Gastroesophageal sphincter (tissue), 3 donors: ENCODE measurements around the gene SLC36A2.

Experiments
- EP300 ChIP-seq: sonication (generic); formaldehyde crosslinking; IDR thresholded peaks from one replicate; pipeline ENCODE4 v1.6.1; 2017; ENCODE audit warnings: antibody characterized with exemption, mild to moderate bottlenecking
- POLR2A ChIP-seq, 2 donors: fragments of 450-650 bp; IDR thresholded peaks; one replicate each; pipeline ENCODE4 v1.6.1; 2017; ENCODE audit warnings: antibody characterized with exemption in 2 of 2, mild to moderate bottlenecking in 2 of 2, moderate library complexity in 1 of 2
- POLR2AphosphoS5 ChIP-seq: sonication (generic); formaldehyde crosslinking; IDR thresholded peaks from one replicate; pipeline ENCODE4 v1.6.1; 2017; ENCODE audit warnings: antibody characterized with exemption
- TF ChIP-seq, protein P1 (sequence below), 4 experiments: fragments of 200-600 bp in 2 of 4; fragments of 450-650 bp in 2 of 4; sonication (generic) in 1 of 4; IDR thresholded peaks; one replicate each; pipeline ENCODE4 v1.5.1; 2017 to 2019; ENCODE audit warnings: antibody characterized with exemption in 4 of 4, mild to moderate bottlenecking in 2 of 4, moderate library complexity in 2 of 4

DNA sequence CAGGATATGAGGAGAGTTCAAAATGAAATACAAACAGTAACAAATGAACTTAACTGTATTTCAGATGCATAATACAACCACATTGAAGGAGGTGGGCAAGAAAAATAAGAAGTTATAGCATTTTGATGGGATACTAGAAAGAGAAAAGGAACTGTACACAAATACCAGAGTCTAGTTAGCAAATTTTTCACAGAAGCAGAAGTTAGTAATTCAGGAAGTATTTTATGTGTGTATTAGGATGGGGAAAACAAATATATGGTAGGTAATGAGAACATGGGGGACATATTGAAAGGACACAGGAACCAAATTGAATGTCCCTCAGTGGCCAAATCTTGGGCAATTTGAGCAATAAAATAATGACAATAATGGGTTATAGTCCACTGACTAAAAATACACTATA lies 76.0 kb downstream of the SLC36A2 start:
- TF ChIP-seq POLR2AphosphoS5 (no peak), POLR2A (IDR thresholded peaks at IDR 0.05) (no peak), EP300 (no peak)
- TF ChIP-seq, protein P1, sequence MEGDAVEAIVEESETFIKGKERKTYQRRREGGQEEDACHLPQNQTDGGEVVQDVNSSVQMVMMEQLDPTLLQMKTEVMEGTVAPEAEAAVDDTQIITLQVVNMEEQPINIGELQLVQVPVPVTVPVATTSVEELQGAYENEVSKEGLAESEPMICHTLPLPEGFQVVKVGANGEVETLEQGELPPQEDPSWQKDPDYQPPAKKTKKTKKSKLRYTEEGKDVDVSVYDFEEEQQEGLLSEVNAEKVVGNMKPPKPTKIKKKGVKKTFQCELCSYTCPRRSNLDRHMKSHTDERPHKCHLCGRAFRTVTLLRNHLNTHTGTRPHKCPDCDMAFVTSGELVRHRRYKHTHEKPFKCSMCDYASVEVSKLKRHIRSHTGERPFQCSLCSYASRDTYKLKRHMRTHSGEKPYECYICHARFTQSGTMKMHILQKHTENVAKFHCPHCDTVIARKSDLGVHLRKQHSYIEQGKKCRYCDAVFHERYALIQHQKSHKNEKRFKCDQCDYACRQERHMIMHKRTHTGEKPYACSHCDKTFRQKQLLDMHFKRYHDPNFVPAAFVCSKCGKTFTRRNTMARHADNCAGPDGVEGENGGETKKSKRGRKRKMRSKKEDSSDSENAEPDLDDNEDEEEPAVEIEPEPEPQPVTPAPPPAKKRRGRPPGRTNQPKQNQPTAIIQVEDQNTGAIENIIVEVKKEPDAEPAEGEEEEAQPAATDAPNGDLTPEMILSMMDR (IDR thresholded peaks at IDR 0.05) = no peak
